Coronary artery (tissue), 2 donors: ENCODE results near the gene ACBD6.

Source experiments
- DNase-seq: peaks from one replicate; pipeline ENCODE4 v3.0.0-alpha.2; 2017; ENCODE audit warnings: low spot score
- H3K27ac ChIP-seq, 2 donors: fragments of 200-600 bp; sonication (generic); one replicate each; pipeline ENCODE4 v1.5.1; 2016 to 2019
- H3K4me3 ChIP-seq: fragments of 200-600 bp; sonication (generic); 2 replicates; pipeline ENCODE4 v1.5.1; 2016; ENCODE audit warnings: mild to moderate bottlenecking, moderate library complexity
- CTCF ChIP-seq: fragments of 200-600 bp; sonication (generic); IDR thresholded peaks from one replicate; pipeline ENCODE4 v1.5.1; 2019; ENCODE audit warnings: antibody characterized with exemption

The ACBD6 gene

GRCh38 chr1:180253585-180254495 is 248.5 kb downstream of the ACBD6 start:
- H3K27ac ChIP-seq = no peak overlapping the region
- no peak for TF ChIP-seq CTCF
- DNase-seq = no peak
- no peak overlapping the region for H3K4me3 ChIP-seq

GRCh38 chr1:180252638-180253536 is 249.5 kb downstream of the ACBD6 start:
- H3K27ac ChIP-seq = no peak overlapping the region
- peak; percentile 62 for TF ChIP-seq CTCF
- DNase-seq = peak; percentile 74

GRCh38 chr1:180251526-180252305 is 250.7 kb downstream of the ACBD6 start:
- Histone ChIP-seq H3K4me3 (no peak overlapping the region), H3K27ac (no peak overlapping the region)
- DNase-seq = no peak
- TF ChIP-seq CTCF = no peak

More at GRCh38 chr1:180252638-180253536, 249.5 kb downstream of the ACBD6 start:
- no peak overlapping the region for H3K4me3 ChIP-seq

GRCh38 chr1:180250883-180251509 is 251.4 kb downstream of the ACBD6 start:
- Histone ChIP-seq H3K27ac (no peak overlapping the region), H3K4me3 (no peak overlapping the region)
- DNase-seq = no peak
- no peak for TF ChIP-seq CTCF

GRCh38 chr1:180250499-180250770 is 251.9 kb downstream of the ACBD6 start:
- Histone ChIP-seq H3K4me3 (no peak overlapping the region), H3K27ac (no peak overlapping the region)
- DNase-seq = no peak
- TF ChIP-seq CTCF = no peak

- Histone ChIP-seq H3K4me3 (no peak overlapping the region), H3K27ac (no peak overlapping the region)
- TF ChIP-seq CTCF = no peak
- no peak for DNase-seq
Observed at GRCh38 chr1:180249725-180250498, 252.5 kb downstream of the ACBD6 start.
